Liver (tissue), 9 donors: ENCODE results near the gene ACOT9. TPM values are rescaled to one million over a fixed set of nuclear protein-coding genes. Genes with fewer than 3 reads are reported as not detected.

Experiments used
- DNase-seq: peaks from one replicate; pipeline ENCODE4 v3.0.0-alpha.2; 2017; ENCODE audit warnings: low spot score
- H3K27ac ChIP-seq, 2 donors: one replicate each; pipeline ENCODE4 v1.7.0; 2013; ENCODE audit warnings: inconsistent platforms in 2 of 2, low read length in 2 of 2, control low read depth in 1 of 2, low read depth in 1 of 2, mild to moderate bottlenecking in 1 of 2
- H3K27me3 ChIP-seq, 4 donors: one replicate each; pipeline versions ENCODE4 v1.6.1 to v1.7.0; 2013; ENCODE audit warnings: low read length in 3 of 4, inconsistent platforms in 1 of 4, mild to moderate bottlenecking in 1 of 4, moderate library complexity in 1 of 4; ENCODE audit not compliant: control insufficient read depth in 4 of 4, insufficient read depth in 4 of 4
- H3K36me3 ChIP-seq, 4 donors: one replicate each; pipeline versions ENCODE4 v1.6.1 to v1.7.0; 2013; ENCODE audit warnings: low read length in 3 of 4, mild to moderate bottlenecking in 3 of 4, low read depth in 1 of 4, moderate library complexity in 1 of 4; ENCODE audit not compliant: control insufficient read depth in 4 of 4, insufficient read depth in 3 of 4
- H3K4me1 ChIP-seq, 4 donors: one replicate each; pipeline versions ENCODE4 v1.6.1 to v1.7.0; 2013; ENCODE audit warnings: low read length in 3 of 4, mild to moderate bottlenecking in 3 of 4, moderate library complexity in 1 of 4; ENCODE audit not compliant: control insufficient read depth in 4 of 4, insufficient read depth in 4 of 4
- H3K4me3 ChIP-seq, 3 donors: one replicate each; pipeline versions ENCODE4 v1.6.1 to v1.7.0; 2013; ENCODE audit warnings: low read length in 3 of 3, control low read depth in 1 of 3, low read depth in 1 of 3, mild to moderate bottlenecking in 1 of 3
- H3K9ac ChIP-seq, 2 donors: one replicate each; pipeline ENCODE4 v1.7.0; 2013; ENCODE audit warnings: low read length in 2 of 2, mild to moderate bottlenecking in 2 of 2, moderate library complexity in 2 of 2, control low read depth in 1 of 2, low read depth in 1 of 2
- H3K9me3 ChIP-seq, 4 donors: one replicate each; pipeline versions ENCODE4 v1.6.1 to v1.7.0; 2013; ENCODE audit warnings: low read length in 3 of 4; ENCODE audit not compliant: control insufficient read depth in 4 of 4
- ATF3 ChIP-seq: IDR thresholded peaks from 2 replicates; pipeline ENCODE4 v1.6.1; 2016; ENCODE audit warnings: antibody characterized with exemption
- EGR1 ChIP-seq, 2 donors: IDR thresholded peaks; 2 replicates each; pipeline ENCODE4 v1.6.1; 2016 to 2018; ENCODE audit warnings: antibody characterized with exemption in 2 of 2, low read depth in 2 of 2
- FOXA2 ChIP-seq: IDR thresholded peaks from 2 replicates; pipeline ENCODE4 v1.6.1; 2016; ENCODE audit warnings: antibody characterized with exemption
- GABPA ChIP-seq, 2 donors: IDR thresholded peaks in 1 of 2; conservative IDR thresholded peaks in 1 of 2; 2 replicates each; pipeline ENCODE4 v1.6.1; 2016; ENCODE audit warnings: antibody characterized with exemption in 2 of 2, mild to moderate bottlenecking in 1 of 2, moderate library complexity in 1 of 2
- HNF4A ChIP-seq, 2 donors: conservative IDR thresholded peaks; 2 replicates each; pipeline ENCODE4 v1.6.1; 2016; ENCODE audit warnings: antibody characterized with exemption in 2 of 2, mild to moderate bottlenecking in 2 of 2
- HNF4G ChIP-seq: IDR thresholded peaks from 2 replicates; pipeline ENCODE4 v1.6.1; 2016; ENCODE audit warnings: antibody characterized with exemption
- JUND ChIP-seq, 2 donors: IDR thresholded peaks; 2 replicates each; pipeline ENCODE4 v1.6.1; 2016; ENCODE audit warnings: antibody characterized with exemption in 2 of 2
- MAX ChIP-seq: IDR thresholded peaks from 2 replicates; pipeline ENCODE4 v1.6.1; 2016; ENCODE audit warnings: antibody characterized with exemption
- NR2F2 ChIP-seq: IDR thresholded peaks from 2 replicates; pipeline ENCODE4 v1.6.1; 2016; ENCODE audit warnings: antibody characterized with exemption
- RAD21 ChIP-seq, 2 donors: IDR thresholded peaks; 2 replicates each; pipeline ENCODE4 v1.6.1; 2016; ENCODE audit warnings: antibody characterized with exemption in 2 of 2, mild to moderate bottlenecking in 2 of 2
- REST ChIP-seq: IDR thresholded peaks from 2 replicates; pipeline ENCODE4 v1.6.1; 2016; ENCODE audit warnings: antibody characterized with exemption, mild to moderate bottlenecking
- RXRA ChIP-seq, 2 donors: IDR thresholded peaks; 2 replicates each; pipeline ENCODE4 v1.6.1; 2017 to 2018; ENCODE audit warnings: antibody characterized with exemption in 2 of 2, mild to moderate bottlenecking in 1 of 2
- SP1 ChIP-seq: IDR thresholded peaks from 2 replicates; pipeline ENCODE4 v1.6.1; 2018; ENCODE audit warnings: antibody characterized with exemption, mild to moderate bottlenecking
- TAF1 ChIP-seq: conservative IDR thresholded peaks from 2 replicates; pipeline ENCODE4 v1.6.1; 2016; ENCODE audit warnings: antibody characterized with exemption, mild to moderate bottlenecking
- YY1 ChIP-seq: IDR thresholded peaks from 2 replicates; pipeline ENCODE4 v1.6.1; 2016; ENCODE audit warnings: antibody characterized with exemption, mild to moderate bottlenecking
- ZBTB33 ChIP-seq: IDR thresholded peaks from 2 replicates; pipeline ENCODE4 v1.6.1; 2016; ENCODE audit warnings: antibody characterized with exemption
- WGBS: extraction: QIAGEN DNeasy Blood & Tissue Kit; methylation state at CpG from one replicate; pipeline ENCODE4 v1.1.7; 2013; 5-methylcytosine and 5-hydroxymethylcytosine counted together
- polyA plus RNA-seq, 2 donors: library from polyadenylated mRNA; stranded (reverse) in 1 of 2; unstranded in 1 of 2; fragments of 200-250 nt in 1 of 2; fragments of >200 nt in 1 of 2; fragmentation: Nextera tagmentation in 1 of 2; extraction: Ambion mirVana in 1 of 2; gene quantifications; one replicate each; pipeline versions ENCODE4 v1.2.1 to v1.2.3, GENCODE V29; 2013 to 2015
- total RNA-seq, 2 donors: library from RNA; depleted of rRNA; stranded (reverse); fragments of >200 nt; gene quantifications; one replicate each; pipeline ENCODE4 v1.2.3, GENCODE V29; 2014
- TF ChIP-seq, protein P1 (sequence below): fragments of 150-350 bp; IDR thresholded peaks from 2 replicates; pipeline ENCODE4 v1.5.1; 2017; ENCODE audit warnings: improper control_type of control experiment, low read depth, low read length; ENCODE audit not compliant: missing input control
- donor health status: healthy.
- donor health status: healthy.
- donor health status: healthy.
- donor health status: healthy.
- donor health status: healthy.

ACOT9 gene
- total and polyA plus RNA-seq, 4 donors: 9.3 to 16.3 (median 11.6) TPM

- DNase-seq: no peak
- H3K27ac ChIP-seq: peak overlapping the region in 1 of 2 donors; percentile 25
- no peaks in the 10 kb centered on the region for H3K27me3 ChIP-seq
- H3K9ac ChIP-seq: no peak overlapping the region
- H3K4me3 ChIP-seq: no peak overlapping the region
- H3K4me1 ChIP-seq: peaks cover 0 to 10% (median 6%) of the 10 kb centered on the region in 4 donors
- WGBS: 39% methylated on average over 4 of the region's 4 CpGs
- TF ChIP-seq SP1: peak; percentile 47
- peak; percentile 37 for TF ChIP-seq YY1
- no peak for TF ChIP-seq MAX
- peak; percentile 65 for TF ChIP-seq HNF4A (conservative IDR thresholded peaks at IDR 0.05)
- TF ChIP-seq RAD21 (IDR thresholded peaks at IDR 0.05): no peak
- no peak for TF ChIP-seq NR2F2
- peak; percentile 66 to 68 for TF ChIP-seq RXRA (IDR thresholded peaks at IDR 0.05)
- peak; percentile 31 for TF ChIP-seq HNF4G
- TF ChIP-seq, protein P1, sequence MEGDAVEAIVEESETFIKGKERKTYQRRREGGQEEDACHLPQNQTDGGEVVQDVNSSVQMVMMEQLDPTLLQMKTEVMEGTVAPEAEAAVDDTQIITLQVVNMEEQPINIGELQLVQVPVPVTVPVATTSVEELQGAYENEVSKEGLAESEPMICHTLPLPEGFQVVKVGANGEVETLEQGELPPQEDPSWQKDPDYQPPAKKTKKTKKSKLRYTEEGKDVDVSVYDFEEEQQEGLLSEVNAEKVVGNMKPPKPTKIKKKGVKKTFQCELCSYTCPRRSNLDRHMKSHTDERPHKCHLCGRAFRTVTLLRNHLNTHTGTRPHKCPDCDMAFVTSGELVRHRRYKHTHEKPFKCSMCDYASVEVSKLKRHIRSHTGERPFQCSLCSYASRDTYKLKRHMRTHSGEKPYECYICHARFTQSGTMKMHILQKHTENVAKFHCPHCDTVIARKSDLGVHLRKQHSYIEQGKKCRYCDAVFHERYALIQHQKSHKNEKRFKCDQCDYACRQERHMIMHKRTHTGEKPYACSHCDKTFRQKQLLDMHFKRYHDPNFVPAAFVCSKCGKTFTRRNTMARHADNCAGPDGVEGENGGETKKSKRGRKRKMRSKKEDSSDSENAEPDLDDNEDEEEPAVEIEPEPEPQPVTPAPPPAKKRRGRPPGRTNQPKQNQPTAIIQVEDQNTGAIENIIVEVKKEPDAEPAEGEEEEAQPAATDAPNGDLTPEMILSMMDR: no peak
- no peak for TF ChIP-seq FOXA2
- TF ChIP-seq JUND (IDR thresholded peaks at IDR 0.05): no peak
- no peak for TF ChIP-seq ATF3
- no peaks in the 10 kb centered on the region for H3K9me3 ChIP-seq
- H3K36me3 ChIP-seq: no peaks in the 10 kb centered on the region
These were observed 21.3 kb upstream of the ACOT9 start for GRCh38 chrX:23764188-23764984.

GRCh38 chrX:23759821-23760220 lies 16.7 kb upstream of the ACOT9 start:
- TF ChIP-seq RAD21 (IDR thresholded peaks at IDR 0.05) (no peak), EGR1 (IDR thresholded peaks at IDR 0.05; ENCODE audit: low read depth in 2 of 2) (no peak), NR2F2 (no peak), REST (no peak), MAX (no peak), JUND (IDR thresholded peaks at IDR 0.05) (no peak), YY1 (no peak), RXRA (IDR thresholded peaks at IDR 0.05) (no peak), HNF4G (no peak), GABPA (IDR thresholded peaks at IDR 0.05 in 1 of 2, conservative IDR thresholded peaks at IDR 0.05 in 1 of 2) (no peak), ZBTB33 (no peak), SP1 (no peak), TAF1 (no peak), FOXA2 (no peak)
- TF ChIP-seq, protein P1: no peak
- no peak overlapping the region for H3K27ac ChIP-seq
- no peaks in the 10 kb centered on the region for H3K27me3 ChIP-seq
- no peaks in the 10 kb centered on the region for H3K36me3 ChIP-seq
- no peaks in the 10 kb centered on the region for H3K9me3 ChIP-seq
- H3K9ac ChIP-seq: no peak overlapping the region
- peaks cover 0 to 14% (median 6%) of the 10 kb centered on the region in 4 donors for H3K4me1 ChIP-seq
- DNase-seq: no peak
- WGBS: 84% methylated on average over 2 of the region's 2 CpGs
- H3K4me3 ChIP-seq: no peak overlapping the region
